Pancreas (tissue), 10 donors: Measurements from ENCODE around the gene TBC1D14. TPM values are rescaled to one million over a fixed set of nuclear protein-coding genes. Genes with fewer than 3 reads are reported as not detected.
"Not testable (repeated sequence)": the region's sequence is repeated elsewhere in the genome, so short reads cannot be mapped to it uniquely, and the experiment has no call there.

Source experiments
- ATAC-seq, 4 donors: fragments of 200-7000 bp; cut with Tn5 transposase; one replicate each; pipeline versions ENCODE4 v1.8.0 to v1.9.1; 2020; ENCODE audit warnings: mild to moderate bottlenecking in 4 of 4, moderate library complexity in 4 of 4
- DNase-seq, 6 donors: peaks; one replicate each; pipeline ENCODE4 v3.0.0-alpha.2; 2020
- FAIRE-seq: peaks from 2 replicates; lab custom pipeline; 2012; peaks lifted over from hg19 to GRCh38; lab: Jason Lieb, UNC
- H3K27ac ChIP-seq, 4 donors: fragments of 200-600 bp; sonication (generic); 1 replicate in 3 of 4; 2 replicates in 1 of 4; pipeline versions ENCODE4 v1.5.0 to v1.8.0; 2020
- H3K27me3 ChIP-seq, 4 donors: fragments of 200-600 bp; one replicate each; pipeline ENCODE4 v1.8.0; 2021
- H3K36me3 ChIP-seq, 3 donors: fragments of 200-600 bp; sonication (generic) in 1 of 3; one replicate each; pipeline versions ENCODE4 v1.5.0 to v1.8.0; 2020 to 2021
- H3K4me1 ChIP-seq, 3 donors: fragments of 200-600 bp; one replicate each; pipeline ENCODE4 v1.8.0; 2021
- H3K4me3 ChIP-seq, 4 donors: fragments of 200-600 bp; sonication (generic) in 2 of 4; one replicate each; pipeline versions ENCODE4 v1.5.0 to v1.8.0; 2020 to 2021
- H3K9me3 ChIP-seq, 4 donors: fragments of 200-600 bp; one replicate each; pipeline ENCODE4 v1.8.0; 2021
- WGBS, 2 donors: extraction: QIAGEN DNeasy Blood & Tissue Kit; methylation state at CpG; one replicate each; pipeline ENCODE4 v1.1.7; 2013; 5-methylcytosine and 5-hydroxymethylcytosine counted together
- intact Hi-C, 3 donors: fragments of 100-400 bp; cut with DNase I; formaldehyde crosslinking; loops; one replicate each; pipeline versions ENCODE4 v1.11.1 to v1.14.2; 2022
- polyA plus RNA-seq, 2 donors: library from polyadenylated mRNA; stranded (reverse); fragments of 200-250 nt; gene quantifications; one replicate each; pipeline ENCODE4 v1.2.3, GENCODE V29; 2013
- total RNA-seq, 6 donors: library from RNA; stranded (reverse); fragmentation: NEBNext Ultra II Directional in 4 of 6; extraction: Animal tissue kit (Norgen Biotek cat#: 25700) in 4 of 6; gene quantifications; one replicate each; pipeline versions ENCODE4 v1.2.1 to v1.2.4, GENCODE V29; 2021 to 2023
- TF ChIP-seq, protein P1 (sequence below), 4 donors: fragments of 200-600 bp; sonication (generic) in 3 of 4; IDR thresholded peaks; one replicate each; pipeline versions ENCODE4 v1.5.0 to v1.8.0; 2021; ENCODE audit warnings: antibody characterized with exemption in 4 of 4
- donor health status: healthy with polysubstance abuse.
- donor health status: DM: no; HTN: no; CAD: no; lungs with moderate emphysema.
- donor health status: DM: no; HTN: no; CAD: no.
- donor health status: control.
- donor health status: control.
- donor health status: Bipolar disorder and iron deficiency.
- donor health status: DM: yes; HTN: yes; CAD: no.
- donor health status: DM: no; HTN: no; CAD: no.
- donor health status: DM: no; HTN: no; CAD: no.
- donor health status: DM: yes; HTN: yes; CAD: no.

TBC1D14 gene
- total and polyA plus RNA-seq, 8 donors: 8.9 to 23.9 (median 14.8) TPM

DNA sequence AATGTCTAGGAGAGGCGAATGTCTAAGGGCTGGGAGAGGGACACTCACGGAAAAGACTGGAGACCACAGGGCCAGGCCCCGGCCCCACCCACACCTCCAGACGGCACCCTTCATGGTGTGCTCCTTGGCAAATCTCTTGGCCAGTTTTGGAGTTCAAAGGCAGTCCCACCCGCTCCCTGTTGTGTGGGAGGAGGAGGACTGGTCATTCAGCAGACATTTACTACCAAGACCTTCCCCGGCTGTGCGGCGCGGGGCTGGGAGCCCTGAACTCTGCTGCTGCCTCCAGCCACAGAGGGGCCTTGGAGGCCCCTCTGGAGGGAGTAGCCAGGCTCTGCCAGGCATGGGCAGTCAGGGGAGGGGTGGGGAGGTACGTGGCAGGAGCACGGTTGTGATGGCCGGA is 8.7 kb upstream of the TBC1D14 start:
- intact Hi-C loops: loop anchor here in 2 of 3 donors (5.0 to 10.0 kb wide), 2 partner anchors 174 to 176 kb away; no protein-coding TSS in a partner anchor
- Histone ChIP-seq H3K4me1 (no peaks in the 10 kb centered on the region), H3K27me3 (no peaks in the 10 kb centered on the region), H3K27ac (no peak overlapping the region), H3K4me3 (no peak overlapping the region), H3K36me3 (no peaks in the 10 kb centered on the region), H3K9me3 (no peaks in the 10 kb centered on the region)
- 87 to 88% methylated on average over 12 of the region's 12 CpGs for WGBS, 2 donors
- TF ChIP-seq, protein P1, sequence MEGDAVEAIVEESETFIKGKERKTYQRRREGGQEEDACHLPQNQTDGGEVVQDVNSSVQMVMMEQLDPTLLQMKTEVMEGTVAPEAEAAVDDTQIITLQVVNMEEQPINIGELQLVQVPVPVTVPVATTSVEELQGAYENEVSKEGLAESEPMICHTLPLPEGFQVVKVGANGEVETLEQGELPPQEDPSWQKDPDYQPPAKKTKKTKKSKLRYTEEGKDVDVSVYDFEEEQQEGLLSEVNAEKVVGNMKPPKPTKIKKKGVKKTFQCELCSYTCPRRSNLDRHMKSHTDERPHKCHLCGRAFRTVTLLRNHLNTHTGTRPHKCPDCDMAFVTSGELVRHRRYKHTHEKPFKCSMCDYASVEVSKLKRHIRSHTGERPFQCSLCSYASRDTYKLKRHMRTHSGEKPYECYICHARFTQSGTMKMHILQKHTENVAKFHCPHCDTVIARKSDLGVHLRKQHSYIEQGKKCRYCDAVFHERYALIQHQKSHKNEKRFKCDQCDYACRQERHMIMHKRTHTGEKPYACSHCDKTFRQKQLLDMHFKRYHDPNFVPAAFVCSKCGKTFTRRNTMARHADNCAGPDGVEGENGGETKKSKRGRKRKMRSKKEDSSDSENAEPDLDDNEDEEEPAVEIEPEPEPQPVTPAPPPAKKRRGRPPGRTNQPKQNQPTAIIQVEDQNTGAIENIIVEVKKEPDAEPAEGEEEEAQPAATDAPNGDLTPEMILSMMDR (IDR thresholded peaks at IDR 0.05): no peak
- DNase-seq: no peak
- ATAC-seq: no peak
- FAIRE-seq: no peak

DNA sequence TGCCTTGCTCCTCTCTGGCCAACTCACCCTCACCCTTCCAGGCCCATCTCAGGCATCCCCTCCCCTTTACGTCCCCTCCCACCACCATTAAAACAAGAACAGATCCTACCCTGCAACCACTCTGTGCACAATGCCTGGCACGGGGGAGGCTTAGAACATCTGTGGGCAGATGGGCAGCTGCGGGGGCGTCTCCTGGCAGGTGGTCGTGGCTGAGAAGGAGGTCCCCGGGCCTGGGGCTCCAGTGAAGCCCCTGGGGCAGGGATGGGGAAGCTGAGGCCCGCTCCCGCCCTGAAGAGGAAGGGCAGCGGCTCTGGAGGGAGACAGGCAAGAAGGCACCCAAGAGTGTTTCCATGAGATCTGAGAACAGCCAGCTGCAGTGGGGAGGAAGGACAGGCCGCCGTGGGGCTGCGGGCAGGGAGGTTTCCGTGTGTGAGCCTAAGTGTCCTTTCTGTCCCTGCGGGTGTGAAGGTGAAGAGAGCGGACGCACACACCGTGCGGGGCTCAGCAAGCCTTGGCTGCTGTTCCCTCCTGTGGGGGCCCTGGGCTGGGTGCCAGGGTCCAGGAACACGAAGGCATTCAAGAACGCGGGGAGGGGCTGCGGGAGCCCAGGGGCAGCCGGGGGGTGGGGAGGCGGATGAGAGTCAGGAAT is 7.8 kb upstream of the TBC1D14 start:
- Histone ChIP-seq H3K27me3 (no peaks in the 10 kb centered on the region), H3K27ac (no peak overlapping the region), H3K4me1 (no peaks in the 10 kb centered on the region), H3K4me3 (no peak overlapping the region), H3K9me3 (no peaks in the 10 kb centered on the region), H3K36me3 (no peaks in the 10 kb centered on the region)
- FAIRE-seq (no peak), ATAC-seq (no peak), DNase-seq (no peak)
- 68 to 72% methylated on average over 24 of the region's 24 CpGs for WGBS, 2 donors
- intact Hi-C loops: loop anchor here in 2 of 3 donors (5.0 to 10.0 kb wide), 2 partner anchors 173 to 176 kb away; no protein-coding TSS in a partner anchor
- TF ChIP-seq, protein P1 (IDR thresholded peaks at IDR 0.05): no peak

DNA sequence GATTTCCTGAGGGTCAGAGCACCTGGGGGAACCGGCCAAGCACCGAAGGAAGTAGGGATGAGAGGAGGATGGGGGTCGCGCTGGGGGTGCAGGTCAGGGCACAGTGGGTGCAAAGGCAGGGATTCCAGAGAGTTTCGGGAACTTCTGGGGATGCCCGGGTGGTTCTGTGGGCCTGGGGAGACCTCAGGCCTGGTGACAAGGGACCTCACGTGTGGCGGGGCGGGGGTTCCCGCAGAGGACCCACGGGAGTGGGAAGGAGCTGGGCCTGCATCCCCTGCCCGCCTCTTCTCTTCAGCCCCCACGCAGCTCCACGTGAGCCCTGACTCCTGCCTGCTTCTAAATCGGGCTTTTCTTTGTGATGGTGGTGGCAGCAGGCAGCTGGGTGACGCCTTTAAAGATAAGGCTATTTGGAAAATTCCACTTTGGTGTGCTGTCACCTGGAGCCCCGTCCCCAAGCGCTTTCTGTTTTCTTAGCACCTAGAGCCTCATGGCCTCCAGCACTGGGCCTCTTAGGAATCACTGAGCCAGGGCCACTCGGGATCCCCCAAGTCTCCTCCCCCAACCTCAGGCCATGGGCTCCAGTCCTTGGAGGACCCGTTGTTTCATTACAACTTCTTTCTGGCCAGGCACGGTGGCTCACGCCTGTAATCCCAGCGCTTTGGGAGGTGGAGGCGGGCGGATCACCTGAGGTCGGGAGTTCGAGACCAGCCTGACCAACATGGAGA is 7.1 kb upstream of the TBC1D14 start:
- WGBS, 2 donors: 65 to 68% methylated on average over 27 of the region's 27 CpGs
- DNase-seq (no peak), ATAC-seq (no peak), FAIRE-seq (no peak)
- Histone ChIP-seq H3K27ac (no peak overlapping the region), H3K36me3 (no peaks in the 10 kb centered on the region), H3K4me1 (peaks cover 0 to under 1% (median 0%) of the 10 kb centered on the region in 3 donors), H3K9me3 (no peaks in the 10 kb centered on the region), H3K4me3 (no peak overlapping the region), H3K27me3 (no peaks in the 10 kb centered on the region)
- TF ChIP-seq, protein P1 (IDR thresholded peaks at IDR 0.05): no peak
- intact Hi-C loops: loop anchor here in 2 of 3 donors (5.0 to 10.0 kb wide), 2 partner anchors 172 to 175 kb away; no protein-coding TSS in a partner anchor

DNA sequence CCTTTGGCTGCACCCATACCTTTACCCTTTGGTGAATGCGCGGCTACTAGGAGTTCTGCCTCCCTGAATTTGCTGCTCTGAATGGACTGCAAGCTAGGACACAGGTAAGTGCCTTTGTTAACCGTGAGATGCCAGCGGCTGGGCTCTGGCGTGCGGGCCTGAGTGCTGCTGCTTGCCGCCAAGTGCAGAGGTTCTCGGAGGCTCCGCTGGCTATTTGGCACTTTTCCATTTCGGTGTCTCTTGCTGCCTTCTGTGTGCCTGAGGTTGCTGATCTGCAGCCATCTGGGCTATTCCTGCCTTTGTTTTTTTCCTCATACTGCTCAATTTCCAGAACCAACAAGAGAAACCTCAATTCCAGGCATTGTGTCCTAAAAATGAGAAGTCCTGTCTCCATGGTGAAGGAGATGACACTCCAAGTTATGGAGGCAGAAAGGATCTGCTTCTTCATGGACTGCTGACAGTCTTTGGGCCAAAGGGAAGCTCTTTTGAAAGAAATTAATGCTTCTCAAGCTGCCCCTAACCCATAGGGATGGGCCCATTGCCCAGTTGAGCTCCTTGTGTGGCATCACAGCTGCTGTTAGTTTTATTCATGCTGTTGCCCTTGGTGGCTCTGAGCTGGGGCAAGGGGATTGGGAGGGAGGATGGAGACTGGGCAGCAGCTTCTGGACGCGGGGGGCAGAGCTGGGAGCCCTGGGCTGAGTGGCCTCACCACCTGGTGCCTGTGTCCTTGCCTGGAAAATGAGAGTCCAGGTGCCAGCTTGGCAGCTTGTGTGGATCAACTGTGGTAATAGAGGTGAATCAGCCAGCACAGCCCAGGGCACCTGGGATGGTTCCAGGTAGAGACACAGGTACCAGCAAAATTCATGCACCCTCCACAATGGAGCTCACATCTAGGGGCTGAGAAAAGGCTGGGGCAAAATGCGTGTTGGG is 3.8 kb upstream of the TBC1D14 start:
- Histone ChIP-seq H3K27ac (no peak overlapping the region), H3K4me1 (peaks cover 4 to 14% (median 5%) of the 10 kb centered on the region in 3 donors), H3K9me3 (no peaks in the 10 kb centered on the region), H3K4me3 (no peak overlapping the region), H3K27me3 (no peaks in the 10 kb centered on the region), H3K36me3 (no peaks in the 10 kb centered on the region)
- peak in 2 of 6 donors; percentile 27 to 40 for DNase-seq
- ATAC-seq: no peak
- WGBS, 2 donors: 65 to 75% methylated on average over 13 of the region's 13 CpGs
- FAIRE-seq: no peak
- intact Hi-C loops: loop anchor here in 1 of 3 donors (10.0 kb wide), 1 partner anchor 169 kb away; no protein-coding TSS in a partner anchor
- TF ChIP-seq, protein P1 (IDR thresholded peaks at IDR 0.05): no peak

DNA sequence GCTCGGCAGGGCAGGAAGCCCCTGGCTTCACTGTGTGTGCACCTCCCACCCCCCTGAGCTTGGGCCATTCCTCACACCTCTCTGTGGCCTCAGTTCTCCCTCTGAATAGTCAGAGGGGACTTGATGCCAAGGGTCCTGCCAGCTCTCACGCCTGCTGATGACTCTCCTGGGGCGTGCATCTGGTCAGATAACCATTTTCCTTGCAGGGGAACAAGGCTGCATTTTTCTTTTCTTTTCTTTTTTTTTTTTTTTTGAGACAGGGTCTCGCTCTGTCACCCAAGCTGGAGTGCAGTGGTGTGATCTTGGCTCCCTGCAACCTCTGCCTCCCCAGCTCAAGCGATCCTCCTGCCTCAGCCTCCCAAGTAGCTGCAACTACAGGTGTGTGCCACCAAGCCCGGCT is 3.1 kb upstream of the TBC1D14 start:
- not testable (repeated sequence) for FAIRE-seq, H3K4me3 ChIP-seq, ATAC-seq, H3K36me3 ChIP-seq, H3K27me3 ChIP-seq, H3K9me3 ChIP-seq, H3K27ac ChIP-seq
- DNase-seq: peak in 1 of 6 donors; percentile 29
- peaks cover 4 to 16% (median 5%) of the 10 kb centered on the region in 3 donors for H3K4me1 ChIP-seq
- 83 to 86% methylated on average over 6 of the region's 6 CpGs for WGBS, 2 donors
- intact Hi-C loops: loop anchor here in 1 of 3 donors (10.0 kb wide), 1 partner anchor 168 kb away; no protein-coding TSS in a partner anchor
